ENCODE data around the gene SLC1A4. TPM values are rescaled to one million over a fixed set of nuclear protein-coding genes. Genes with fewer than 3 reads are reported as not detected.

SLC1A4 gene
- polyA plus RNA-seq, 1 donor from 2014 or later: 33.8 TPM

DNA sequence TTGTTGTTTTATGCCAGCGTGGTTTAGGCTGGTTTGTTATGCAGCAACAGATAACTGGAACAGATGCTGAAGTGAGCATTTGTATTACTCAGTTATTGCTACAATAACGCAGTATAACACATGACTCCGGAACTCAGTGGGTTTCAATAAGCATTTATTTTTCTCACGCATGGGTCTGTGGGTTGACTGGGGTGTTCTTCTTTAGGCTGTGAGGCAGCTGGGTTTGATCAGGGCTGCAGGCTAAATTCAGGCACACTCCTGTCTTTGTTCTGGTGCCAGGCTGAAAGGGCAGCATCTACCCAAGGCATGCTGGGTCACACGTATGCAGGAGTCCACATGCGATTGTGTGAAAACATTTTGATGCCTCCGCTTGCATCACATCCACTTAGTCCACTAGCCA, 3.8 kb upstream of the SLC1A4 start:
- Histone ChIP-seq H4K20me1 (ENCODE audit: insufficient read depth) (no peaks in the 10 kb centered on the region), H3K27ac (ENCODE audit: low read length) (no peak overlapping the region), H3K4me3 (ENCODE audit: low read length) (peak overlapping the region; percentile 96), H3K36me3 (ENCODE audit: insufficient read depth, low read length) (no peaks in the 10 kb centered on the region), H3K27me3 (ENCODE audit: insufficient read depth, low read depth, low read length) (no peaks in the 10 kb centered on the region), H3K9me2 (ENCODE audit: insufficient read depth, low read length) (no peaks in the 10 kb centered on the region), H3F3A (ENCODE audit: insufficient read depth, low read length, poor library complexity, severe bottlenecking) (no peaks in the 10 kb centered on the region), H2AFZ (ENCODE audit: low read depth, low read length) (no peak overlapping the region), H3K4me2 (ENCODE audit: low read length) (no peak overlapping the region), H3K9ac (ENCODE audit: low read length) (no peak overlapping the region), H3K9me3 (ENCODE audit: low read length) (no peaks in the 10 kb centered on the region), H3K79me2 (replicated peaks; ENCODE audit: insufficient read depth, low read length) (peaks cover 16% of the 10 kb centered on the region)
- TF ChIP-seq, protein P1, sequence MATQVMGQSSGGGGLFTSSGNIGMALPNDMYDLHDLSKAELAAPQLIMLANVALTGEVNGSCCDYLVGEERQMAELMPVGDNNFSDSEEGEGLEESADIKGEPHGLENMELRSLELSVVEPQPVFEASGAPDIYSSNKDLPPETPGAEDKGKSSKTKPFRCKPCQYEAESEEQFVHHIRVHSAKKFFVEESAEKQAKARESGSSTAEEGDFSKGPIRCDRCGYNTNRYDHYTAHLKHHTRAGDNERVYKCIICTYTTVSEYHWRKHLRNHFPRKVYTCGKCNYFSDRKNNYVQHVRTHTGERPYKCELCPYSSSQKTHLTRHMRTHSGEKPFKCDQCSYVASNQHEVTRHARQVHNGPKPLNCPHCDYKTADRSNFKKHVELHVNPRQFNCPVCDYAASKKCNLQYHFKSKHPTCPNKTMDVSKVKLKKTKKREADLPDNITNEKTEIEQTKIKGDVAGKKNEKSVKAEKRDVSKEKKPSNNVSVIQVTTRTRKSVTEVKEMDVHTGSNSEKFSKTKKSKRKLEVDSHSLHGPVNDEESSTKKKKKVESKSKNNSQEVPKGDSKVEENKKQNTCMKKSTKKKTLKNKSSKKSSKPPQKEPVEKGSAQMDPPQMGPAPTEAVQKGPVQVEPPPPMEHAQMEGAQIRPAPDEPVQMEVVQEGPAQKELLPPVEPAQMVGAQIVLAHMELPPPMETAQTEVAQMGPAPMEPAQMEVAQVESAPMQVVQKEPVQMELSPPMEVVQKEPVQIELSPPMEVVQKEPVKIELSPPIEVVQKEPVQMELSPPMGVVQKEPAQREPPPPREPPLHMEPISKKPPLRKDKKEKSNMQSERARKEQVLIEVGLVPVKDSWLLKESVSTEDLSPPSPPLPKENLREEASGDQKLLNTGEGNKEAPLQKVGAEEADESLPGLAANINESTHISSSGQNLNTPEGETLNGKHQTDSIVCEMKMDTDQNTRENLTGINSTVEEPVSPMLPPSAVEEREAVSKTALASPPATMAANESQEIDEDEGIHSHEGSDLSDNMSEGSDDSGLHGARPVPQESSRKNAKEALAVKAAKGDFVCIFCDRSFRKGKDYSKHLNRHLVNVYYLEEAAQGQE (IDR thresholded peaks at IDR 0.05; ENCODE audit: borderline replicate concordance): no peak
- no peak for TF ChIP-seq TAF1 (IDR thresholded peaks at IDR 0.05; ENCODE audit: low read depth)
- no peak for TF ChIP-seq SMC3 (conservative IDR thresholded peaks at IDR 0.05; ENCODE audit: poor library complexity)
- TF ChIP-seq RAD21 (conservative IDR thresholded peaks at IDR 0.05): no peak

DNA sequence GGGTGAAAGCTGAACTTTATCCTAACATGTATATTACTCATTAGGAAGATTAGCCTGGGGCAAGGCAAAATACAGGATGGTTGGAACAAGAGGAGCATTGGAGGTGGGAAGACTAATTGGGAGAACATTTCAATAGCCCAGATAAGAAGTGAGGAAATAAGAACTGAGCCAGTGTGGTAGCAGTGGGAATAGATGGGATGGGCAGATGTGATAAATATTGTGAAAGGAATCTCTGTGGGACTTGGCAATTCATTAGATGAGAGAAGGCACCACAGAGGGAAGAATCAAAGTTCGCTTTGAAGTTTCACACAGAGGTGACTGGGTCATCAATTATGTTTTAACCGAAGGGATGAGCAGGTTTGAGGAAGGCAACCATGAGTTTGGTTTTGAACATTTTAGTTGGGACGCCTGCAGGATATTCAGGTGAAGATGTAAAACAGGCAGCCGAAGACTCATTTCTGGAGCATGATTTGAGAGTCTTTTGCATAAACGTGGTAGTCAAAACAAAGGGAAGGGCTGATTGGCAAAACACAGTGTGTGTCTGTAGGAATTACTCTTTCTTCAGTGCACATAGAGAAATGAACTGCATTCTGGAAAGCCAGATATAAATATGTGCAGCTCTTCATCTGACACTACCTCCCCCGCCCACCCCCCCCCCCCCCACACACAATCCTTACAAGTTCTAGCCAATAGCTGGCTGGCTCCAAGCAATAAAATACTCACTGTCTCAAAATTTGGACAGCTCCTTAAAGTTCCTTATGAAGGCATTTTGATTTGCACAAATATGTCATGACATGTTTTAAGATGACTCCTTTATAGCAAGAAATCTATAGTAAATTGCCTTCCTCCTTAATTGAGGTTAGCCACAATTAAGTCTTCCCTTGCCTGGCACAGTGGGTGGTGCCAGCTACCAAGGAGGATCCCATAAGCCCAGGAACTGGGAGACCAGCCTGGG, 1.9 kb upstream of the SLC1A4 start:
- no peaks in the 10 kb centered on the region for H3K9me3 ChIP-seq (ENCODE audit: low read length)
- peaks cover 20% of the 10 kb centered on the region for H3K79me2 ChIP-seq (replicated peaks; ENCODE audit: insufficient read depth, low read length)
- peak overlapping the region; percentile 99 for H3K4me2 ChIP-seq (ENCODE audit: low read length)
- peak overlapping the region; percentile 97 for H3K9ac ChIP-seq (ENCODE audit: low read length)
- peak overlapping the region; percentile 95 for H3K27ac ChIP-seq (ENCODE audit: low read length)
- H3K36me3 ChIP-seq (ENCODE audit: insufficient read depth, low read length): no peaks in the 10 kb centered on the region
- H3K27me3 ChIP-seq (ENCODE audit: insufficient read depth, low read depth, low read length): no peaks in the 10 kb centered on the region
- H3F3A ChIP-seq (ENCODE audit: insufficient read depth, low read length, poor library complexity, severe bottlenecking): no peaks in the 10 kb centered on the region
- TF ChIP-seq, protein P2, sequence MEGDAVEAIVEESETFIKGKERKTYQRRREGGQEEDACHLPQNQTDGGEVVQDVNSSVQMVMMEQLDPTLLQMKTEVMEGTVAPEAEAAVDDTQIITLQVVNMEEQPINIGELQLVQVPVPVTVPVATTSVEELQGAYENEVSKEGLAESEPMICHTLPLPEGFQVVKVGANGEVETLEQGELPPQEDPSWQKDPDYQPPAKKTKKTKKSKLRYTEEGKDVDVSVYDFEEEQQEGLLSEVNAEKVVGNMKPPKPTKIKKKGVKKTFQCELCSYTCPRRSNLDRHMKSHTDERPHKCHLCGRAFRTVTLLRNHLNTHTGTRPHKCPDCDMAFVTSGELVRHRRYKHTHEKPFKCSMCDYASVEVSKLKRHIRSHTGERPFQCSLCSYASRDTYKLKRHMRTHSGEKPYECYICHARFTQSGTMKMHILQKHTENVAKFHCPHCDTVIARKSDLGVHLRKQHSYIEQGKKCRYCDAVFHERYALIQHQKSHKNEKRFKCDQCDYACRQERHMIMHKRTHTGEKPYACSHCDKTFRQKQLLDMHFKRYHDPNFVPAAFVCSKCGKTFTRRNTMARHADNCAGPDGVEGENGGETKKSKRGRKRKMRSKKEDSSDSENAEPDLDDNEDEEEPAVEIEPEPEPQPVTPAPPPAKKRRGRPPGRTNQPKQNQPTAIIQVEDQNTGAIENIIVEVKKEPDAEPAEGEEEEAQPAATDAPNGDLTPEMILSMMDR (IDR thresholded peaks at IDR 0.05; ENCODE audit: poor library complexity, severe bottlenecking): no peak
- TF ChIP-seq EZH2 (IDR thresholded peaks at IDR 0.05; ENCODE audit: borderline replicate concordance, insufficient read depth, low read length, poor library complexity, severe bottlenecking) (no peak), TAF1 (IDR thresholded peaks at IDR 0.05; ENCODE audit: low read depth) (no peak), SMC3 (conservative IDR thresholded peaks at IDR 0.05; ENCODE audit: poor library complexity) (no peak), EP300 (conservative IDR thresholded peaks at IDR 0.05; ENCODE audit: poor library complexity, severe bottlenecking) (no peak), MXI1 (conservative IDR thresholded peaks at IDR 0.05; ENCODE audit: poor library complexity, severe bottlenecking) (no peak), RAD21 (conservative IDR thresholded peaks at IDR 0.05) (no peak), POLR2AphosphoS5 (IDR thresholded peaks at IDR 0.05) (no peak)
- TF ChIP-seq, protein P1 (IDR thresholded peaks at IDR 0.05; ENCODE audit: borderline replicate concordance): no peak
- no peaks in the 10 kb centered on the region for H3K9me2 ChIP-seq (ENCODE audit: insufficient read depth, low read length)
- H4K20me1 ChIP-seq (ENCODE audit: insufficient read depth): no peaks in the 10 kb centered on the region
- no peak overlapping the region for H2AFZ ChIP-seq (ENCODE audit: low read depth, low read length)
- H3K4me3 ChIP-seq (ENCODE audit: low read length): peak overlapping the region; percentile 96

All from neural cell (in vitro differentiated cells).